Heart left ventricle (tissue), 16 donors: Measurements from ENCODE around the gene ME1. TPM values are rescaled to one million over a fixed set of nuclear protein-coding genes. Genes with fewer than 3 reads are reported as not detected.

Experiments used
- ATAC-seq, 4 donors: fragments of 200-7000 bp; cut with Tn5 transposase; one replicate each; pipeline ENCODE4 v1.9.1; 2020 to 2022; ENCODE audit warnings: moderate library complexity in 4 of 4, mild to moderate bottlenecking in 3 of 4, moderate number of reproducible peaks in 1 of 4
- DNase-seq, 5 donors: peaks; one replicate each; pipeline ENCODE4 v3.0.0-alpha.2; 2020
- H3K27ac ChIP-seq, 12 donors: fragments of 200-600 bp; sonication (generic) in 4 of 12; one replicate each; pipeline versions ENCODE4 v1.5.0 to v1.8.0; 2016 to 2022; ENCODE audit warnings: mild to moderate bottlenecking in 2 of 12
- H3K27me3 ChIP-seq, 9 donors: fragments of 200-600 bp; sonication (generic) in 2 of 9; one replicate each; pipeline versions ENCODE4 v1.5.1 to v1.8.0; 2016 to 2022; ENCODE audit warnings: mild to moderate bottlenecking in 3 of 9
- H3K36me3 ChIP-seq, 9 donors: fragments of 200-600 bp; sonication (generic) in 2 of 9; one replicate each; pipeline versions ENCODE4 v1.5.0 to v1.8.0; 2018 to 2022; ENCODE audit warnings: mild to moderate bottlenecking in 2 of 9
- H3K4me1 ChIP-seq, 12 donors: fragments of 200-600 bp; sonication (generic) in 4 of 12; one replicate each; pipeline versions ENCODE4 v1.5.0 to v1.8.0; 2016 to 2022; ENCODE audit warnings: mild to moderate bottlenecking in 3 of 12
- H3K4me3 ChIP-seq, 12 donors: fragments of 200-600 bp; sonication (generic) in 4 of 12; one replicate each; pipeline versions ENCODE4 v1.5.0 to v1.8.0; 2017 to 2022; ENCODE audit warnings: mild to moderate bottlenecking in 9 of 12, moderate library complexity in 4 of 12
- H3K9me3 ChIP-seq, 12 donors: fragments of 200-600 bp; sonication (generic) in 4 of 12; one replicate each; pipeline versions ENCODE4 v1.5.0 to v1.8.0; 2016 to 2022; ENCODE audit warnings: mild to moderate bottlenecking in 1 of 12
- CTCF ChIP-seq, 12 donors: fragments of 200-600 bp; sonication (generic) in 4 of 12; IDR thresholded peaks; one replicate each; pipeline versions ENCODE4 v1.5.0 to v1.8.0; 2018 to 2022; ENCODE audit warnings: antibody characterized with exemption in 12 of 12, mild to moderate bottlenecking in 5 of 12
- POLR2A ChIP-seq, 2 donors: fragments of 450-650 bp; IDR thresholded peaks; one replicate each; pipeline ENCODE4 v1.6.1; 2017; ENCODE audit warnings: antibody characterized with exemption in 2 of 2, mild to moderate bottlenecking in 2 of 2, moderate library complexity in 2 of 2
- WGBS, 4 donors: extraction: QIAGEN DNeasy Blood & Tissue Kit in 2 of 4; methylation state at CpG; one replicate each; pipeline versions ENCODE4 v1.1.5 to v1.1.7; 2013 to 2018; 5-methylcytosine and 5-hydroxymethylcytosine counted together
- intact Hi-C, 10 donors: fragments of 100-400 bp; cut with DNase I; formaldehyde crosslinking; loops; one replicate each; pipeline versions ENCODE4 v1.11.1 to v1.14.2; 2022
- polyA plus RNA-seq, 2 donors: library from polyadenylated mRNA; stranded (reverse); fragments of 200-250 nt; gene quantifications; one replicate each; pipeline ENCODE4 v1.2.3, GENCODE V29; 2013
- total RNA-seq, 9 donors: library from RNA; depleted of rRNA in 2 of 9; stranded (reverse); fragments of >200 nt in 2 of 9; fragmentation: NEBNext Ultra II Directional in 3 of 9; extraction: Animal tissue kit (Norgen Biotek cat#: 25700) in 3 of 9; gene quantifications; one replicate each; pipeline versions ENCODE4 v1.1.0 to v1.2.4, GENCODE V29; 2016 to 2023
- donor health status: ischemic (EF 13 %, LVEDD 7.1; RV severe dilation, severe dysfunction).
- donor health status: healthy with polysubstance abuse.
- donor health status: DM: no; HTN: yes; CAD: no.
- donor health status: DM: no; HTN: no; CAD: no.
- donor health status: ischemic (EF 25% LVEDD 6.9; RV normal size, moderate dysfunction).
- donor health status: ischemic (EF 25% LVEDD 5.7; RV mildly dilated, moderate dysfunction).
- donor health status: healthy.
- donor health status: DM: yes; HTN: yes; CAD: no.
- donor health status: ischemic (EF 35%, LVEDD 5.7; RV mildly dilated, moderate dysfunction).
- donor health status: nonischemic (EF 11% LVEDD 7.7; RV severe dilation, severe dysfunction).
- donor health status: DM: yes; HTN: yes; CAD: no.
- donor health status: PGD.
- donor health status: ischemic (EF 29% LVEDD 5.4; RV normal size, mild dysfunction).
- donor health status: nonischemic (EF 23%, LVEDD 6.1; RV moderate dilation, normal function).

ME1 gene
- total and polyA plus RNA-seq, 11 donors = 7.0 to 28.5 (median 18.1) TPM

DNA sequence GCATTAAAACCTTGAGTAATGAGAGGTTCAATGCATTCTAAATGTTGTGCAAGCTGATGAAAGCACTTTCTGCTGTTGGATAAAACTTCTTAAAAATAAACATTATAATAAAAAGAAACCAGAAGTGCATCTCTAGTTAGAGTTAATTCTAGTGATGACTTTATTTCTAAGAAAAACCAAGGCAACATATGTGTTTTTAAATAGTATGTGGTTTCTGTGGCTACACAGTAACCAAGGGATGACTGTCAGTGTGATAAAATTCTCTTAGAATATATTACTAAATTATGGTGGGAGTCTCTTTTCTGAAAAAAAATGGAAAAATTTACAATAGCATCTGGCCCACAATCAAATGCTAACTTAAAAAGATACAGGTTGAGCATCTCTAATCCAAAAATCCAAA lies 117.0 kb downstream of the ME1 start:
- no peak overlapping the region for H3K27ac ChIP-seq
- H3K4me1 ChIP-seq = no peaks in the 10 kb centered on the region
- intact Hi-C loops = no loop called here
- DNase-seq = no peak
- ATAC-seq = no peak
- H3K4me3 ChIP-seq = no peak overlapping the region
- H3K9me3 ChIP-seq = peaks cover 0 to 3% (median 0%) of the 10 kb centered on the region in 12 donors
- no peaks in the 10 kb centered on the region for H3K27me3 ChIP-seq
- no peaks in the 10 kb centered on the region for H3K36me3 ChIP-seq
- no peak for TF ChIP-seq POLR2A (IDR thresholded peaks at IDR 0.05)
- TF ChIP-seq CTCF (IDR thresholded peaks at IDR 0.05) = no peak

DNA sequence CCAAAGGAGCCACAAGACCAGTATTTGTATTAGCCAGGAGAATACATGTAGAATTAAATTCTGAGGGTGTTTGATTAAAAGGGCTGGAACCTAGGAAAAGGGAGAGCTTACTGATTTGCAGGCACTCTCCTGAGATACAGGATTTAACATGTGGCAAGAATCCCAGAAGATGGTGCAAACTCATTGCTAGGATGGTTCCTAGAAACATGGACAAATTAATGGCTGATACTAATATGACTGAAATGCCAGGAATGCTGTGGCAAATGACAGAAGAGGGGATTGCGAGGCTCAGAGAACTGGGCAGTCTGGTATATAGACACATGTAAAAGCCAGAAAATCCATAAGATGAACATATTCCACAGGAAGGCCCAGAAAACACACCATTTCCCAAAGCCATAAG lies 119.6 kb downstream of the ME1 start:
- Histone ChIP-seq H3K27me3 (no peaks in the 10 kb centered on the region), H3K4me1 (no peaks in the 10 kb centered on the region), H3K9me3 (peaks cover 0 to under 1% (median 0%) of the 10 kb centered on the region in 12 donors), H3K27ac (no peak overlapping the region), H3K36me3 (no peaks in the 10 kb centered on the region), H3K4me3 (no peak overlapping the region)
- no peak for TF ChIP-seq CTCF (IDR thresholded peaks at IDR 0.05)
- no peak for TF ChIP-seq POLR2A (IDR thresholded peaks at IDR 0.05)
- no peak for ATAC-seq
- no peak for DNase-seq
- intact Hi-C loops = no loop called here
- WGBS, 4 donors = 79 to 89% (median 85%) methylated on average over 1 of the region's 1 CpG

DNA sequence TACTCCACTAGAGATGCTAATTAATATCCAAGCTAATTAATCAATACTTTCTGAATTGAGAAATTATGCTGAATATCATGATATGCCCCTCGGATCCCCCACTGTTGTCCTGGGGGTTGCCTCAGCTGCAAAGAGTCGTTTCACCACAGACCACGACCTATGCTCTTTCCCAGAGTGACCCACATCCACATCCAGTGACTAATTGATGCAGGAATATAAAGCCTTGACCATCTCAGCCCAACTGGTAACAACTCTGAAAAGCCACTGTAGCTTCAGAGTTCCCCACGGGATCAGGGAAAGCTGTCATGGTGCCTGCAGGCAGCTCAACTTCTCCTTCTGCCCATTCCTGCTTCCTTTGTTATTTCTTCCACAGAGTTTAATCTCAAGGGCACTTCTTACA lies 120.8 kb downstream of the ME1 start:
- no peak for TF ChIP-seq POLR2A (IDR thresholded peaks at IDR 0.05)
- TF ChIP-seq CTCF (IDR thresholded peaks at IDR 0.05) = no peak
- Histone ChIP-seq H3K36me3 (no peaks in the 10 kb centered on the region), H3K27me3 (no peaks in the 10 kb centered on the region), H3K4me1 (no peaks in the 10 kb centered on the region), H3K4me3 (no peak overlapping the region), H3K27ac (no peak overlapping the region), H3K9me3 (no peaks in the 10 kb centered on the region)
- ATAC-seq (no peak), DNase-seq (no peak)
- intact Hi-C loops = no loop called here
- WGBS, 4 donors = 73 to 79% (median 75%) methylated on average over 4 of the region's 4 CpGs

DNA sequence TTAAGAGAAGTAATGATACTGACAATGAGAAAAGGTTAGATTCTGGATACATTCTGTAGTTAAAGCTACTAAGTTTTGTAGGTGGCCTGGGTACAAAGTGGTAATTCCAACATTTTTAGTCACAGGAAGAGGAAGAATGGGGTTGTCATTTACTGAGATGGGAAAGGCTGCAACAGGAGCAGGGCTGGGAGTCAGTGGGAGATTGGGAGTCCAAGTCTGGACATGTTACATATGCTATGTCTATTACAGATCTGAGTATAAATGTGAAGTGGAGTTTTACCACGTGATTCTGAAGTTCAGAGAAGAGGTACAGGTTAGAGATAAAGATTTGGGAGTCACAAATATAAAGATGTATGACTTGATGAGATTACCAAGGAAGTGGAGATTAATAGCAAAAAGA lies 121.5 kb downstream of the ME1 start:
- Histone ChIP-seq H3K4me3 (no peak overlapping the region), H3K4me1 (no peaks in the 10 kb centered on the region), H3K27me3 (no peaks in the 10 kb centered on the region), H3K9me3 (no peaks in the 10 kb centered on the region), H3K36me3 (no peaks in the 10 kb centered on the region), H3K27ac (no peak overlapping the region)
- no peak for ATAC-seq
- TF ChIP-seq CTCF (IDR thresholded peaks at IDR 0.05) = no peak
- no peak for TF ChIP-seq POLR2A (IDR thresholded peaks at IDR 0.05)
- intact Hi-C loops = no loop called here
- DNase-seq = no peak
- 38 to 50% (median 45%) methylated on average over 1 of the region's 1 CpG for WGBS, 4 donors
